Effector memory CD4-positive, alpha-beta T cell (primary cell): ENCODE results near the gene KDM5C.

Experiments
- DNase-seq, 3 donors: peaks; one replicate each; pipeline ENCODE4 v3.0.0-alpha.2; 2020
- H3K27ac ChIP-seq: 2 replicates; pipeline ENCODE4 v1.7.0; 2013; ENCODE audit warnings: mild to moderate bottlenecking, low read length, moderate library complexity; ENCODE audit not compliant: insufficient read depth, poor library complexity, severe bottlenecking
- H3K27me3 ChIP-seq: replicated peaks from 2 replicates; pipeline ENCODE4 v1.7.0; 2013; ENCODE audit warnings: mild to moderate bottlenecking, low read length; ENCODE audit not compliant: insufficient read depth, control insufficient read depth, poor library complexity, severe bottlenecking
- H3K36me3 ChIP-seq: 2 replicates; pipeline ENCODE4 v1.7.0; 2013; ENCODE audit warnings: mild to moderate bottlenecking, low read length, moderate library complexity; ENCODE audit not compliant: control insufficient read depth, insufficient read depth
- H3K4me1 ChIP-seq: 2 replicates; pipeline ENCODE4 v1.7.0; 2013; ENCODE audit warnings: low read length, mild to moderate bottlenecking; ENCODE audit not compliant: control insufficient read depth, insufficient read depth, poor library complexity, severe bottlenecking
- H3K4me3 ChIP-seq: 2 replicates; pipeline ENCODE4 v1.7.0; 2013; ENCODE audit warnings: low read length, low read depth, mild to moderate bottlenecking; ENCODE audit not compliant: insufficient read depth, poor library complexity, severe bottlenecking
- H3K9me3 ChIP-seq: 2 replicates; pipeline ENCODE4 v1.7.0; 2013; ENCODE audit warnings: mild to moderate bottlenecking, low read length, moderate library complexity; ENCODE audit not compliant: control insufficient read depth

The KDM5C gene

GRCh38 chrX:53250556-53250955 lies 25.5 kb upstream of the KDM5C start:
- no peak overlapping the region for H3K4me3 ChIP-seq
- no peaks in the 10 kb centered on the region for H3K27me3 ChIP-seq
- H3K36me3 ChIP-seq: no peaks in the 10 kb centered on the region
- H3K27ac ChIP-seq: no peak overlapping the region
- H3K4me1 ChIP-seq: no peaks in the 10 kb centered on the region
- DNase-seq: no peak
- no peaks in the 10 kb centered on the region for H3K9me3 ChIP-seq

- no peak for DNase-seq
- no peaks in the 10 kb centered on the region for H3K9me3 ChIP-seq
Measured at GRCh38 chrX:53249408-53250042, 24.5 kb upstream of the KDM5C start.

GRCh38 chrX:53247928-53248327 lies 22.9 kb upstream of the KDM5C start:
- no peak for DNase-seq
- Histone ChIP-seq H3K4me1 (no peaks in the 10 kb centered on the region), H3K27me3 (no peaks in the 10 kb centered on the region), H3K9me3 (no peaks in the 10 kb centered on the region), H3K4me3 (no peak overlapping the region), H3K36me3 (no peaks in the 10 kb centered on the region), H3K27ac (no peak overlapping the region)

More at GRCh38 chrX:53249408-53250042, 24.5 kb upstream of the KDM5C start:
- Histone ChIP-seq H3K36me3 (no peaks in the 10 kb centered on the region), H3K4me3 (no peak overlapping the region), H3K27ac (no peak overlapping the region), H3K4me1 (no peaks in the 10 kb centered on the region), H3K27me3 (no peaks in the 10 kb centered on the region)

GRCh38 chrX:53246231-53246630 lies 21.2 kb upstream of the KDM5C start:
- H3K27me3 ChIP-seq: no peaks in the 10 kb centered on the region
- DNase-seq: no peak
- H3K36me3 ChIP-seq: no peaks in the 10 kb centered on the region
- H3K27ac ChIP-seq: no peak overlapping the region
- H3K4me1 ChIP-seq: no peaks in the 10 kb centered on the region
- no peak overlapping the region for H3K4me3 ChIP-seq
- no peaks in the 10 kb centered on the region for H3K9me3 ChIP-seq

GRCh38 chrX:53244610-53245009 lies 19.6 kb upstream of the KDM5C start:
- no peaks in the 10 kb centered on the region for H3K4me1 ChIP-seq
- no peaks in the 10 kb centered on the region for H3K27me3 ChIP-seq
- no peaks in the 10 kb centered on the region for H3K36me3 ChIP-seq
- DNase-seq: no peak
- H3K4me3 ChIP-seq: no peak overlapping the region
- no peak overlapping the region for H3K27ac ChIP-seq
- H3K9me3 ChIP-seq: no peaks in the 10 kb centered on the region

GRCh38 chrX:53242310-53242709 lies 17.3 kb upstream of the KDM5C start:
- no peak overlapping the region for H3K27ac ChIP-seq
- H3K27me3 ChIP-seq: no peaks in the 10 kb centered on the region
- H3K4me1 ChIP-seq: no peaks in the 10 kb centered on the region
- no peak for DNase-seq
- no peaks in the 10 kb centered on the region for H3K36me3 ChIP-seq
- no peak overlapping the region for H3K4me3 ChIP-seq
- H3K9me3 ChIP-seq: no peaks in the 10 kb centered on the region

- no peaks in the 10 kb centered on the region for H3K9me3 ChIP-seq
- H3K4me3 ChIP-seq: no peak overlapping the region
- no peak for DNase-seq
- no peak overlapping the region for H3K27ac ChIP-seq
- no peaks in the 10 kb centered on the region for H3K27me3 ChIP-seq
- H3K36me3 ChIP-seq: no peaks in the 10 kb centered on the region
- H3K4me1 ChIP-seq: no peaks in the 10 kb centered on the region
Measured at GRCh38 chrX:53241558-53241957, 16.6 kb upstream of the KDM5C start.

- Histone ChIP-seq H3K4me3 (no peak overlapping the region), H3K9me3 (no peaks in the 10 kb centered on the region), H3K36me3 (no peaks in the 10 kb centered on the region), H3K27me3 (no peaks in the 10 kb centered on the region), H3K4me1 (no peaks in the 10 kb centered on the region), H3K27ac (no peak overlapping the region)
- no peak for DNase-seq
Measured at GRCh38 chrX:53239474-53239873, 14.5 kb upstream of the KDM5C start.

- no peaks in the 10 kb centered on the region for H3K27me3 ChIP-seq
- H3K27ac ChIP-seq: no peak overlapping the region
- no peaks in the 10 kb centered on the region for H3K9me3 ChIP-seq
- no peaks in the 10 kb centered on the region for H3K4me1 ChIP-seq
- H3K4me3 ChIP-seq: no peak overlapping the region
- DNase-seq: no peak
- H3K36me3 ChIP-seq: no peaks in the 10 kb centered on the region
Measured at GRCh38 chrX:53237056-53237455, 12.0 kb upstream of the KDM5C start.

GRCh38 chrX:53236025-53236679 lies 11.1 kb upstream of the KDM5C start:
- Histone ChIP-seq H3K27me3 (no peaks in the 10 kb centered on the region), H3K9me3 (no peaks in the 10 kb centered on the region), H3K4me3 (no peak overlapping the region), H3K36me3 (no peaks in the 10 kb centered on the region), H3K4me1 (no peaks in the 10 kb centered on the region), H3K27ac (no peak overlapping the region)
- no peak for DNase-seq
